Measurements from ENCODE around the gene AFP. TPM values are rescaled to one million over a fixed set of nuclear protein-coding genes. Genes with fewer than 3 reads are reported as not detected.

The AFP gene
- polyA plus RNA-seq, 1 experiment, result 0.23 TPM

DNA sequence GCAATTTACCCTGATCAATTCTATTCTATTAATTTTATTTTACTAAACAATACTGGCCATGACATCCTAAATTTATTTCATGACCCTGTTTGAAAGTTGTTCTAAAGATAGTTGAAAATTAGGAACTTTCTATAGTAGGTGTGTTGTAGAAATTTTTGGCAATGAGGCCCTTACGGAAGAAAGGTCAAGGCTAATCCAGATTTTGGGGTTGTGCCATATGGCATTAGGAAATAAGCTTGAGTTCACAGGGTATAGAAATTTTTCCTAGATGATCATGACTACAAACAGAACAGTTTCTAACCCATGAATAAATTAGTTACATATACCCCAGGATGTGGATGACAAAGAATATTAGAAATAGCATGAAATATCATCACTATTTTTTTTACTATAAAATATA, 39.7 kb upstream of the AFP start:
- Histone ChIP-seq H3K4me3 (ENCODE audit: low read depth, low read length) (no peak overlapping the region), H3K27me3 (ENCODE audit: control insufficient read depth, insufficient read depth, low read length) (no peaks in the 10 kb centered on the region; the same call in 1 of the 2 replicates), H3K36me3 (ENCODE audit: control insufficient read depth, insufficient read depth, low read length) (no peaks in the 10 kb centered on the region)
- ChIA-PET POLR2A (no interaction called here), CTCF (no interaction called here)
- no peak for TF ChIP-seq CTCF (IDR thresholded peaks at IDR 0.05; ENCODE audit: insufficient read depth, low read depth, low read length)
- no peak for DNase-seq (ENCODE audit: low read depth)

- POLR2A ChIA-PET, result no interaction called here
- Histone ChIP-seq H3K36me3 (ENCODE audit: control insufficient read depth, insufficient read depth, low read length) (no peaks in the 10 kb centered on the region), H3K27me3 (ENCODE audit: control insufficient read depth, insufficient read depth, low read length) (no peaks in the 10 kb centered on the region; the same call in 1 of the 2 replicates), H3K4me3 (ENCODE audit: low read depth, low read length) (no peak overlapping the region)
- no peak for TF ChIP-seq CTCF (IDR thresholded peaks at IDR 0.05; ENCODE audit: insufficient read depth, low read depth, low read length)
- DNase-seq (ENCODE audit: low read depth), result no peak
- CTCF ChIA-PET, result no interaction called here
These were observed 38.7 kb upstream of the AFP start for GRCh38 chr4:73396993-73397972.

DNA sequence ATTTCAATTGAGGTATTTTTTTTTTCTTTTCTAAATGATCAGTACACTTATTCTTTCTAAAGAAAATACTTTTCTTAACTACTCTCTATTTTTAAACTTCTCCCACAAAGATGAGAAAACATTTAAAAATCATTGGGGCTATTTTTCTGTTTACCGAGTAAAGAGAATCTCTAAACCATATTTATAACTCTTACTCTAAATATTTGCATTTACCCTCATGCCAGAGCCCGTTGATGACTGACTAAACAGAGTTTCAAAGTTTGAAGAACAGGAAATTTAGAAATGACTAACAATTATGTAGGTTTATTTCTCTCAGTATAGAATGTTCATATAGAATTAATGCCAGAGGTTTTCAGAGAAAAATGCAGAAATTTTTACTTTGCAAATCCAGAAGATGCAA, 34.6 kb upstream of the AFP start:
- ChIA-PET CTCF (no interaction called here), POLR2A (no interaction called here)

DNA sequence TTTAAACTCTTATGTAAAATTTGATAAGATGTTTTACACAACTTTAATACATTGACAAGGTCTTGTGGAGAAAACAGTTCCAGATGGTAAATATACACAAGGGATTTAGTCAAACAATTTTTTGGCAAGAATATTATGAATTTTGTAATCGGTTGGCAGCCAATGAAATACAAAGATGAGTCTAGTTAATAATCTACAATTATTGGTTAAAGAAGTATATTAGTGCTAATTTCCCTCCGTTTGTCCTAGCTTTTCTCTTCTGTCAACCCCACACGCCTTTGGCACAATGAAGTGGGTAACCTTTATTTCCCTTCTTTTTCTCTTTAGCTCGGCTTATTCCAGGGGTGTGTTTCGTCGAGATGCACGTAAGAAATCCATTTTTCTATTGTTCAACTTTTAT, 32.0 kb upstream of the AFP start, which contains the start of gene ALB:
TSS of gene ALB (plus strand) at position 246 of the 400 bp plus-strand sequence. CDS start at position 287, 41 bp downstream.
- ChIA-PET POLR2A (no interaction called here), CTCF (no interaction called here)
- Histone ChIP-seq H3K4me3 (ENCODE audit: low read depth, low read length) (no peak within 1 kb of the TSS), H3K27me3 (ENCODE audit: control insufficient read depth, insufficient read depth, low read length) (0 out of 2 replicates have a peak, but pooled peaks cover 1% of the 10 kb centered on the region), H3K36me3 (ENCODE audit: control insufficient read depth, insufficient read depth, low read length) (no peaks in the 10 kb centered on the region)
- no peak for TF ChIP-seq CTCF (IDR thresholded peaks at IDR 0.05; ENCODE audit: insufficient read depth, low read depth, low read length)
- DNase-seq (ENCODE audit: low read depth), result no peak

More for the DNA sequence above, 34.6 kb upstream of the AFP start:
- no peak for TF ChIP-seq CTCF (IDR thresholded peaks at IDR 0.05; ENCODE audit: insufficient read depth, low read depth, low read length)
- Histone ChIP-seq H3K36me3 (ENCODE audit: control insufficient read depth, insufficient read depth, low read length) (no peaks in the 10 kb centered on the region), H3K4me3 (ENCODE audit: low read depth, low read length) (no peak overlapping the region), H3K27me3 (ENCODE audit: control insufficient read depth, insufficient read depth, low read length) (no peaks in the 10 kb centered on the region)
- no peak for DNase-seq (ENCODE audit: low read depth)

GRCh38 chr4:73404457-73404856, 31.6 kb upstream of the AFP start:
- no peak for TF ChIP-seq CTCF (IDR thresholded peaks at IDR 0.05; ENCODE audit: insufficient read depth, low read depth, low read length)
- POLR2A ChIA-PET, result no interaction called here
- DNase-seq (ENCODE audit: low read depth), result no peak
- CTCF ChIA-PET, result no interaction called here
- Histone ChIP-seq H3K4me3 (ENCODE audit: low read depth, low read length) (no peak overlapping the region), H3K36me3 (ENCODE audit: control insufficient read depth, insufficient read depth, low read length) (no peaks in the 10 kb centered on the region), H3K27me3 (ENCODE audit: control insufficient read depth, insufficient read depth, low read length) (0 out of 2 replicates have a peak, but pooled peaks cover 1% of the 10 kb centered on the region)
